HepG2 (cell line): ENCODE measurements around the gene CA14. TPM values are rescaled to one million over a fixed set of nuclear protein-coding genes. Genes with fewer than 3 reads are reported as not detected.
A peak's percentile ranks its signal among the peaks of the same experiment; 100 is the strongest.

Experiments used
- ATAC-seq: fragments of 200-7000 bp; cut with Tn5 transposase; 3 replicates; pipeline ENCODE4 v1.9.1; 2020; ENCODE audit warnings: mild to moderate bottlenecking, moderate library complexity
- BruUV-seq: library from RNA; stranded (reverse); fragments of 400-500 nt; replicated peaks from 2 replicates; lab custom pipeline; 2021; lab: Mats Ljungman, UMichigan
- CTCF ChIA-PET: fragments of 300-600 bp; formaldehyde crosslinking; extraction: SDS; loops from one replicate; lab custom pipeline; 2021; ENCODE audit warnings: low total read pairs, inconsistent platforms, low intra/inter-chr PET ratio; lab: Yijun Ruan, JAX
- POLR2A ChIA-PET: fragments of 350-600 bp; sonication (Branson Sonifier 250); formaldehyde crosslinking; loops from one replicate; lab custom pipeline; 2020; ENCODE audit warnings: antibody characterized with exemption, inconsistent platforms; lab: Yijun Ruan, JAX
- DNase-seq: peaks from one replicate; pipeline ENCODE4 v3.0.0-alpha.2; 2015; ENCODE audit warnings: low spot score
- FAIRE-seq: peaks from 3 replicates; lab custom pipeline; 2011; peaks lifted over from hg19 to GRCh38; lab: Jason Lieb, UNC
- H2AFZ ChIP-seq: one replicate; pipeline ENCODE4 v1.6.1; 2011; ENCODE audit warnings: low read length, inconsistent platforms
- H3K27ac ChIP-seq: fragments of 300-600 bp; 3 replicates; pipeline ENCODE4 v1.8.0; 2011; ENCODE audit warnings: mixed run types, mild to moderate bottlenecking, mixed read lengths, low read length, inconsistent platforms; ENCODE audit not compliant: insufficient read depth; ENCODE audit errors: extremely low read length
- H3K27me3 ChIP-seq, 2 experiments: fragments of 200-600 bp in 1 of 2; 2 replicates in 1 of 2; 3 replicates in 1 of 2; pipeline versions ENCODE4 v1.6.0 to v1.8.0; 2011; ENCODE audit warnings: low read length in 2 of 2, mild to moderate bottlenecking in 2 of 2, moderate library complexity in 2 of 2, inconsistent platforms in 1 of 2; ENCODE audit not compliant: insufficient read depth in 2 of 2, control insufficient read depth in 1 of 2
- H3K36me3 ChIP-seq, 2 experiments: fragments of 200-600 bp in 1 of 2; replicated peaks in 1 of 2; 2 replicates in 1 of 2; 3 replicates in 1 of 2; pipeline versions ENCODE4 v1.5.1 to v1.8.0; 2011; ENCODE audit warnings: low read length in 2 of 2, inconsistent platforms in 1 of 2; ENCODE audit not compliant: insufficient read depth in 2 of 2, control insufficient read depth in 1 of 2
- H3K4me1 ChIP-seq: 2 replicates; pipeline ENCODE4 v1.5.1; 2012; ENCODE audit warnings: low read length, inconsistent platforms; ENCODE audit not compliant: insufficient read depth
- H3K4me2 ChIP-seq: 2 replicates; pipeline ENCODE4 v1.6.0; 2011; ENCODE audit warnings: low read depth, low read length, inconsistent platforms
- H3K4me3 ChIP-seq, 3 experiments: fragments of 200-600 bp in 1 of 3; sonication (generic), shearing (Covaris generic) in 1 of 3; replicated peaks in 1 of 3; 2 replicates each; pipeline ENCODE4 v1.5.1; 2011 to 2016; ENCODE audit warnings: low read length in 3 of 3, inconsistent platforms in 2 of 3, low read depth in 2 of 3, mild to moderate bottlenecking in 2 of 3, control low read depth in 1 of 3, mixed read lengths in 1 of 3; ENCODE audit not compliant: insufficient read depth in 1 of 3
- H3K79me2 ChIP-seq: one replicate; pipeline ENCODE4 v1.6.1; 2011; ENCODE audit warnings: low read length, inconsistent platforms; ENCODE audit not compliant: insufficient read depth
- H3K9ac ChIP-seq: 2 replicates; pipeline ENCODE4 v1.6.0; 2011; ENCODE audit warnings: mild to moderate bottlenecking, low read depth, low read length, inconsistent platforms; ENCODE audit not compliant: insufficient read depth
- H3K9me3 ChIP-seq: 2 replicates; pipeline ENCODE4 v1.5.1; 2012; ENCODE audit warnings: mild to moderate bottlenecking, low read length
- H4K20me1 ChIP-seq: 2 replicates; pipeline ENCODE4 v1.6.0; 2011; ENCODE audit warnings: inconsistent platforms, mild to moderate bottlenecking, low read length, moderate library complexity; ENCODE audit not compliant: insufficient read depth
- AKNA ChIP-seq: sonication (generic); formaldehyde crosslinking; IDR thresholded peaks from 2 replicates; pipeline ENCODE4 v1.4.0; 2020; ENCODE audit warnings: missing genetic modification reagents, borderline replicate concordance
- ASH2L ChIP-seq: fragments of 300-600, 200-600 bp; sonication (generic); IDR thresholded peaks from 2 replicates; pipeline ENCODE4 v1.7.0; 2017; ENCODE audit warnings: low read depth, mild to moderate bottlenecking, moderate library complexity, mixed read lengths, low read length; ENCODE audit not compliant: insufficient read length
- HMGXB3 ChIP-seq: sonication (generic); formaldehyde crosslinking; IDR thresholded peaks from 2 replicates; pipeline ENCODE4 v1.4.0; 2020; ENCODE audit warnings: missing genetic modification reagents, borderline replicate concordance
- HOXA3 ChIP-seq: sonication (generic); formaldehyde crosslinking; IDR thresholded peaks from 2 replicates; pipeline ENCODE4 v1.5.0; 2020; ENCODE audit warnings: missing genetic modification reagents
- HOXA5 ChIP-seq: sonication (generic); formaldehyde crosslinking; IDR thresholded peaks from 2 replicates; pipeline ENCODE4 v1.4.0; 2020; ENCODE audit warnings: missing genetic modification reagents
- ISL2 ChIP-seq: sonication (generic); formaldehyde crosslinking; IDR thresholded peaks from 2 replicates; pipeline ENCODE4 v1.5.0; 2020; ENCODE audit warnings: missing genetic modification reagents
- PATZ1 ChIP-seq: sonication (generic); formaldehyde crosslinking; IDR thresholded peaks from 2 replicates; pipeline ENCODE4 v1.4.0; 2020; ENCODE audit warnings: missing genetic modification reagents
- POGZ ChIP-seq: sonication (generic); formaldehyde crosslinking; IDR thresholded peaks from 2 replicates; pipeline ENCODE4 v1.4.0; 2020; ENCODE audit warnings: mild to moderate bottlenecking, missing genetic modification reagents
- TBP ChIP-seq: sonication (generic); formaldehyde crosslinking; IDR thresholded peaks from 2 replicates; pipeline ENCODE4 v1.5.0; 2020; ENCODE audit warnings: missing genetic modification reagents
- YY1 ChIP-seq: IDR thresholded peaks from 2 replicates; pipeline ENCODE4 v1.6.1; 2011; ENCODE audit warnings: low read length, low read depth, moderate library complexity, mild to moderate bottlenecking; ENCODE audit not compliant: insufficient read depth, insufficient replicate concordance
- WGBS: methylation state at CpG from one replicate; pipeline ENCODE4 v1.1.6; 2017; ENCODE audit warnings: low lambda C conversion rate; 5-methylcytosine and 5-hydroxymethylcytosine counted together
- in situ Hi-C: cut with HindIII; loops from 2 replicates; pipeline ENCODE4 v1.10.0; 2017; ENCODE audit warnings: low pct_unique_long_range_greater_than_20kb; ENCODE audit not compliant: extremely low pct_ligation_motif_present
- intact Hi-C: fragments of 100-400 bp; cut with micrococcal nuclease; formaldehyde crosslinking; loops from one replicate; pipeline ENCODE4 v1.10.0; 2022; ENCODE audit not compliant: unreplicated experiment
- polyA plus RNA-seq, 8 experiments: library from polyadenylated mRNA; depleted of rRNA in 3 of 8; stranded (reverse) in 7 of 8; unstranded in 1 of 8; fragments of >200 nt; fragmentation: Illumina TruSeq in 4 of 8; extraction: Trizol in 4 of 8; gene quantifications; 2 replicates each; pipeline versions ENCODE4 v1.2.1 to v1.2.3, GENCODE V29; 2011 to 2016; ENCODE audit warnings: low read depth in 4 of 8, missing spikeins in 1 of 8, mixed read lengths in 1 of 8; ENCODE audit not compliant: insufficient read depth in 1 of 8
- total RNA-seq, 5 experiments: library from RNA; depleted of rRNA; stranded (reverse); fragments of >200 nt; fragmentation: Illumina TruSeq; extraction: Trizol; gene quantifications; 2 replicates each; pipeline ENCODE4 v1.2.3, GENCODE V29; 2016; ENCODE audit warnings: low read depth in 1 of 5

The CA14 gene
- total and polyA plus RNA-seq, 2 of the 13 experiments (the other 11 are each of a cell fraction or from before 2014, with no cell fraction given) = 2.4 to 8.5 TPM

GRCh38 chr1:150273311-150273710, 15.7 kb downstream of the CA14 start (continued):
- no peak for TF ChIP-seq PATZ1
- no peak for TF ChIP-seq ISL2 (CRISPR knock-in tag)
- no peak for TF ChIP-seq HMGXB3
- no peak for TF ChIP-seq TBP (CRISPR knock-in tag)

- peak overlapping the region; percentile 66 for H3K4me2 ChIP-seq
- no peaks in the 10 kb centered on the region for H3K27me3 ChIP-seq
- 15% methylated on average over 6 of the region's 6 CpGs for WGBS
- no TSS peak for BruUV-seq
- H3K4me3 ChIP-seq = peak overlapping the region in 2 of 3 experiments; percentile 15 to 33; a peak in 3 of 6 replicates
- FAIRE-seq (no peak), ATAC-seq (peak; percentile 78), DNase-seq (peak; percentile 70)
- POLR2A ChIA-PET = interaction anchor here (1.0 to 2.3 kb wide), 9 partner anchors 10 to 235 kb away, joined by 3 to 24 read pairs (median 5); partner anchors contain the start of genes ANP32E, APH1A, CA14 and FALEC
- intact Hi-C loops = no loop called here
- H3K4me1 ChIP-seq = peaks cover 33% of the 10 kb centered on the region
- in situ Hi-C loops = no loop called here
- H3K27ac ChIP-seq = peak overlapping the region; percentile 36
- H3K36me3 ChIP-seq = no peaks in the 10 kb centered on the region
- CTCF ChIA-PET = interaction anchor here (1.3 to 2.9 kb wide), 2 partner anchors 23 to 24 kb away, joined by 3 to 45 read pairs; partner anchors contain the start of gene CA14
- peak overlapping the region; percentile 87 for H2AFZ ChIP-seq
- no peaks in the 10 kb centered on the region for H3K9me3 ChIP-seq
- no peaks in the 10 kb centered on the region for H3K79me2 ChIP-seq
- no peaks in the 10 kb centered on the region for H4K20me1 ChIP-seq
- peak overlapping the region; percentile 38; the same call in 1 of the 2 replicates for H3K9ac ChIP-seq
- TF ChIP-seq HOXA3 (CRISPR knock-in tag) = peak; percentile 57; the same call in 1 of the 2 replicates
- TF ChIP-seq AKNA (CRISPR knock-in tag) = no peak
- TF ChIP-seq YY1 = peak; percentile 70
- peak; percentile 35 for TF ChIP-seq ASH2L
- TF ChIP-seq POGZ (CRISPR knock-in tag) = peak; percentile 32; the same call in 1 of the 2 replicates
- TF ChIP-seq HOXA5 (CRISPR knock-in tag) = 0 out of 2 replicates have a peak, but pooled peaks have one; percentile 18
Observed at GRCh38 chr1:150280138-150280707, 22.6 kb downstream of the CA14 start.
